CD4-positive, alpha-beta T cell treated with Interleukin-1 beta for 1 hour (primary cell): Measurements from ENCODE around the gene ZBED1.

Source experiments
- DNase-seq, 2 donors: peaks; one replicate each; pipeline ENCODE4 v3.0.0-alpha.2; 2020 to 2022

ZBED1 gene

DNA sequence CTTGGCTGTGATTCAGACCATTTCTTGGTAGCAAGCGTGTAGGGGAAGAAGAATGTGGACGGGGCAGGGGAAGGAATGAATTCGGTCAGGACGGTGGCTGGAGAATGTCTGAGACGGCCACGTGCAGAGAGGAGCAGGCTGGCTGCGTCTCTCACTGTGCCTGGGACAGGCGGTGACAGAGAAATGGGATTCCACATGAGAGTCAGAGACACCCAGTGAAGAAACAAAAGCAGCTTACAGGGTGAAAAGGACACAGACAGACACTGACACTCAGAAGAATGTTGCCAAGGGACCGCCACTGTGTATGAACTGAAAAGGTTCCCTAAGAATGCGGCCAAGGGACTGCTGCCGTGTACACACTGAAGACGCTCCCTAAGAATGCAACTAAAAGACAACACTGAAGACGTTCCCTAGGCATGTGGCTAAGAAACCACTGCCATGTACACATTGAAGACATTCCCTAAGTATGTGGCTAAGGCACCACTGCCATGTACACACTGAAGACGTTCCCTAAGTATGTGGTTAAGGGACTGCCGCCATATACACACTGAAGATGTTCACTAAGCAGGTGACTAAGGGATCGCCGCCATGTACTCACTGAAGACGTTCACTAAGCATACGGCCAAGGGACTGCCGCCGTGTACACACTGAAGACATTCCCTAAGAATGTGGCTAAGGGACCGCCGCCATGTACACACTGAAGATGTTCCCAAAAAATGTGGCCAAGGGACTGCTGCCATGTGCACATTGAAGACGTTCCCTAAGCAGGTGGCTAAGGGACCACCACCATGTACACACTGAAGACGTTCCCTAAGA is 49.1 kb downstream of the ZBED1 start:
- DNase-seq = no peak

DNA sequence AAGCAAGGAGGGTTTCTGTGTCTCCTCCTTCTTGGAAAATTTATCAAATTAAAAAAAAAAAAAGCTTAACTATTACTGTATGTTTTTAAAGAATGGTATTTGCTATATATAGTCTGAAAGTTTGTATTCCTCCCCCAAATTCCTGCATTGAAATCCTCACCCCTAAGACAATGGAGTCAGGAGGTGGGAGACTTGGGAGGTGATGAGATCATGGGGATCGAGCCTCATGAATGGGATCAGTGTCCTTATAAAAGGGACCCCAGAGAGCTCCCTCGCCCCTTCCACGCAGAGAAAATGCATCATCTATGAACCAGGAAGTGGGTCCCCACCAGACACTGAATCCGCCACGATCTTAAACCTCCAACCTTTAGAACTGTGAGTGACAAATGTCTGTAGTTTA is 50.1 kb downstream of the ZBED1 start:
- no peak for DNase-seq

DNA sequence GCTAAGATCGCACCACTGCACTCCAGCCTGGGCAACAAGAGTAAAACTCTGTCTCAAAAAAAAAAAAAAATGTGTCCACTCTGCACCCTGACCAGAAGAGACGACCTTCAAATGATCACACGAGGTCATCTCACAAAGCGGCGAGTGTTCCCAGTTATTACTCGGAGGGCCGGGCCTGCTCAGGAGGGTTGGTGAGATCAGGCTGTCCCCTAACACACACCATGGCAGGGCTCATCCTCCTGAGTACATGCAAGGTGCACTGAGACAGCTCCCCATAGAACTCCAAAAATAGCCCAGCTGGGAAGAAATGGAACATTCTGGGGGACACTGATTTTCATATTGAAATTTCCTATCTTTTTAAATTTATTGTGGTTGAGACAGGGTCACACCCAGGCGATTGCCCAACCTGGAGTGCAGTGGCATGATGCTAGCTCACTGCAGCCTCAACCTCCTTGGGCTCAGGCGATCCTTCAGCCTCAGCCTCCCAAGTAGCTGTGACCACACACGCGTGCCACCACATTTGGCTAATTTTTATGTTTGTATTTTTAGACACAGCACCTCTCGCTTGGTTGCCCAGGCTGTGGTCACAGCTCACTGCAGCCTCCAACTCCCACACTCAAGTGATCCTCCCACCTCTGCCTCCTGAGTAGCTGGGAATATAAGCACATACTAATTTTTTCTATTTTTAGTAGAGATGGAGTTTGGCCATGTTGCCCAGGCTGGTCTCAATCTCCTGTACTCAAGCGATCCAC is 51.5 kb downstream of the ZBED1 start:
- no peak for DNase-seq

GRCh38 chrX:2447484-2447883 is 53.3 kb downstream of the ZBED1 start:
- no peak for DNase-seq

GRCh38 chrX:2446815-2447214 is 54.0 kb downstream of the ZBED1 start:
- DNase-seq = no peak

DNA sequence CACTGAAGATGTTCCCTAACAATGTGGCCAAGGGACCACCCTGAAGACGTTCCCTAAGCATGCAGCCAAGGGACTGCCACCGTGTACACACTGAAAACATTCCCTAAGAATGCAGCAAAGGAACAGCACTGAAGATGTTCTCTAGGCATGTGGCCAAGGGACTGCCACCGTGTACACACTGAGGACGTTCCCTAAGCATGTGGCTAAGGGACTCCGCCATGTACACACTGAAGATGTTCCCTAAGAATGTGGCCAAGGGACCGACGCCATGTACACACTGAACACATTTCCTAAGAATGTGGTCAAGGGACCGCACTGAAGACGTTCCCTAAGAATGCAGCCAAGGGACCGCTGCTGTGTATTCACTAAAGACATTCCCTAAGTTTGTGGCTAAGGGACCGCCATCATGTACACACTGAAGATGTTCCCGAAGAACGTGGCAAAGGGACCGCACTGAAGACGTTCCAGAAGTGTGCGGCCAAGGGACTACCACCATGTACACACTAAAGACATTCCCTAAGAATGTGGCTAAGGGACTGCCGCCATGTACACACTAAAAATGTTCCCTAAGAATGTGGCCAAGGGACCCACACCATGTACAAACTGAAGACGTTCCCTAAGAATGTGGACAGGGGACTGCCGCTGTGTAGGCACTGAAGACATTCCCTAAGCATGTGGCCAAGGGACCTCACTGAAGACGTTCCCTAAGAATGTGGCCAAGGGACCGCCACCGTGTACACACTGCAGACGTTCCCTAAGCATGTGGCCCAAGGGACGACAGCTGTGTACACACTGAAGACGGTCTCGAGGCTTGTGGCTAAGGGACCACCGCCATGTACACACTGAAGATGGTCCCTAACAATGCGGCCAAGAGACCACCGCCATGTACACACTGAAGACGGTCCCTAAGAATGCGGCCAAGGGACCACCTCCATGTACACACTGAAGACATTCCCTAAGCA is 54.8 kb downstream of the ZBED1 start:
- no peak for DNase-seq

DNA sequence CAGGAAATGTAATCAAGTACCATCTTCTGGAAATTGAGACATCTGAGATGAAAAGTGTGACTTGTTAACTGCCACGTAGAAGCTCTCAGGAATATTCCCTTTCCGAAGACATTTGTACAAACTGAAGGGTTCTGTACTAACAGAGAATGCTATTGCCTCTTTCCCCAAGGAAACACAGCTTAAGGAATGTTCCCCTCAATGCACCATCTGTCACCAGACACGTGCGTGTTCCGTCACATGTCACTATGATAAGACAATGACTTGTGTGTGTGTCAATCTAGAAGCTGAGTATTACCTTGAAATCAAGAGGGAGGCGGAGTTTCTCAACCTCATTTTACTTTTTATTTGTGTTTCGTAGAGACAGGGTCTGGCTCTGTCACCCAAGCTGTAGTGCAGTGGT is 58.1 kb downstream of the ZBED1 start:
- no peak for DNase-seq

DNA sequence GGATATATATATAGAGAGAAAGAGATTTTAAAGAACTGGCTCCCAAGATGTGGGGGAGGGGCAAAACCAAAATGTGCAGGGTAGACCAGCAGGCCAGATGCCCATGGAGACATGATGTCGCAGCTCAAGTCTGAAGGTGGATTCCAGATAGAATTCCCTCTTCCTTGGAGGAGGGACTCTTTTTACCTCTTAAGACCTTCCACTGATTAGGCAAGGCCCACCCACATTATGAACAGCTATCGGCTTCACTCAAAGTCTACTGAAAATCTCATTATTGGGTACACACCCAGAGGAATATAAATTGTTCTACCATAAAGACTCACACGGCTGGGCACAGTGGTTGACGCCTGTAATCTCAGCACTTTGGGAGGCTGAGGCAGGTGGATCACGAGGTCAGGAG is 59.3 kb downstream of the ZBED1 start:
- DNase-seq = no peak

DNA sequence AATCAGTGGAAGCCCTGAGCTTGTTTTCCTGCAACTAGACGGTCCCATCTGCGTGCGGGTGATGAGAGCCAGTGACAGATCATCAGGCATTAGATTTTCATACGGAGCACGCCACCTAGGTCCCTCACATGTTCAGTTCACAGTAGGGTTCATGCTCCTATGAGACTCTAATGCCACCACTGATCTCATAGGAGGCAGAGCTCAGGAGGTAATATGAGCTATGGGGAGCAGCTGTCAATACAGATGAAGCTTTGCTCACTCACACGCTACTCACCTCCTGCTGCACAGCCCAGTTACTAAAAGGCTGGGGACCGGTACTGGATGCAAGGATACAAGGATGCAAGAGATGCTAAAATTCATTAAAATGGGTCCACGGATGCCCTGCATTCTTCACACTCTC is 61.2 kb downstream of the ZBED1 start:
- DNase-seq = no peak
